ENCODE results near the gene CACNA1I. TPM values are rescaled to one million over a fixed set of nuclear protein-coding genes. Genes with fewer than 3 reads are reported as not detected.

The CACNA1I gene
- total and polyA plus RNA-seq, 7 donors, result 0.01 to 0.14 (median 0.04) TPM; not detected in 2

GRCh38 chr22:39535357-39535725, 35.2 kb upstream of the CACNA1I start:
- Histone ChIP-seq H3K9me3 (no peaks in the 10 kb centered on the region), H3K4me3 (no peak overlapping the region), H3K27me3 (ENCODE audit: insufficient read depth in 3 of 3, low read length in 2 of 3) (no peaks in the 10 kb centered on the region), H3K27ac (no peak overlapping the region), H3K4me1 (peaks cover 20% of the 10 kb centered on the region), H3K36me3 (ENCODE audit: insufficient read depth in 1 of 2, low read depth in 1 of 2) (peaks cover 0 to 7% of the 10 kb centered on the region in 2 donors)
- WGBS, 3 donors, result 34 to 41% (median 41%) methylated on average over 13 of the region's 13 CpGs
- TF ChIP-seq CTCF (IDR thresholded peaks at IDR 0.05), result no peak
- ATAC-seq (no peak), DNase-seq (peak in 1 of 2 donors; percentile 54)
- intact Hi-C loops (cut with DNase I), result loop anchor here (2.0 to 10.0 kb wide), 4 partner anchors 272 to 809 kb away; partner anchors contain the start of gene ADSL (in 1 of the 2)

GRCh38 chr22:39535831-39536449, 34.6 kb upstream of the CACNA1I start:
- WGBS, 3 donors, result 79 to 85% (median 82%) methylated on average over 15 of the region's 15 CpGs
- H3K36me3 ChIP-seq (ENCODE audit: insufficient read depth in 1 of 2, low read depth in 1 of 2), result peaks cover 0 to 3% of the 10 kb centered on the region in 2 donors
- DNase-seq, result peak in 1 of 2 donors; percentile 37
- intact Hi-C loops (cut with DNase I), result loop anchor here (2.0 to 10.0 kb wide), 4 partner anchors 271 to 809 kb away; partner anchors contain the start of gene ADSL (in 1 of the 2)
- no peaks in the 10 kb centered on the region for H3K27me3 ChIP-seq (ENCODE audit: insufficient read depth in 3 of 3, low read length in 2 of 3)
- no peak overlapping the region for H3K27ac ChIP-seq
- peaks cover 16% of the 10 kb centered on the region for H3K4me1 ChIP-seq
- ATAC-seq, result no peak
- no peaks in the 10 kb centered on the region for H3K9me3 ChIP-seq
- no peak overlapping the region for H3K4me3 ChIP-seq
- TF ChIP-seq CTCF (IDR thresholded peaks at IDR 0.05), result no peak

- ATAC-seq, result no peak
- Histone ChIP-seq H3K27me3 (ENCODE audit: insufficient read depth in 3 of 3, low read length in 2 of 3) (no peaks in the 10 kb centered on the region), H3K4me1 (peaks cover 8% of the 10 kb centered on the region), H3K27ac (no peak overlapping the region), H3K4me3 (no peak overlapping the region), H3K9me3 (no peaks in the 10 kb centered on the region), H3K36me3 (ENCODE audit: insufficient read depth in 1 of 2, low read depth in 1 of 2) (no peaks in the 10 kb centered on the region)
- no peak for DNase-seq
- TF ChIP-seq CTCF (IDR thresholded peaks at IDR 0.05), result no peak
- 42 to 59% (median 44%) methylated on average over 8 of the region's 8 CpGs for WGBS, 3 donors
- intact Hi-C loops (cut with DNase I), result loop anchor here (5.0 to 10.0 kb wide), 3 partner anchors 271 to 808 kb away; partner anchors contain the start of gene ADSL (in 1 of the 2)
These were observed 33.8 kb upstream of the CACNA1I start for GRCh38 chr22:39536711-39537110.

GRCh38 chr22:39537975-39538374, 32.6 kb upstream of the CACNA1I start:
- 47 to 61% (median 48%) methylated on average over 2 of the region's 2 CpGs for WGBS, 3 donors
- intact Hi-C loops (cut with DNase I), result loop anchor here (5.0 to 10.0 kb wide), 3 partner anchors 269 to 807 kb away; partner anchors contain the start of gene ADSL (in 1 of the 2)
- no peaks in the 10 kb centered on the region for H3K9me3 ChIP-seq
- DNase-seq (no peak), ATAC-seq (no peak)
- no peak for TF ChIP-seq CTCF (IDR thresholded peaks at IDR 0.05)
- no peak overlapping the region for H3K4me3 ChIP-seq
- H3K27ac ChIP-seq, result no peak overlapping the region
- peaks cover 0 to 11% (median 0%) of the 10 kb centered on the region in 3 donors for H3K27me3 ChIP-seq (ENCODE audit: insufficient read depth in 3 of 3, low read length in 2 of 3)
- H3K4me1 ChIP-seq, result peaks cover 6% of the 10 kb centered on the region
- H3K36me3 ChIP-seq (ENCODE audit: insufficient read depth in 1 of 2, low read depth in 1 of 2), result no peaks in the 10 kb centered on the region

All from psoas muscle (tissue), 8 donors.